ENCODE data around the gene NR1D2. TPM values are rescaled to one million over a fixed set of nuclear protein-coding genes. Genes with fewer than 3 reads are reported as not detected.

Gene NR1D2
- total and polyA plus RNA-seq, 2 of the 13 experiments (the other 11 are each of a cell fraction or from before 2014, with no cell fraction given): 5.3 to 8.1 TPM

- TF ChIP-seq ATRX (CRISPR knock-in tag; IDR thresholded peaks at IDR 0.05; ENCODE audit: borderline replicate concordance): no peak
- TF ChIP-seq ZNF605 (CRISPR knock-in tag; IDR thresholded peaks at IDR 0.05): 0 out of 2 replicates have a peak, but pooled peaks have one; percentile 12
- no peak for TF ChIP-seq ZNF207 (IDR thresholded peaks at IDR 0.05; ENCODE audit: borderline replicate concordance)
- no peak for TF ChIP-seq NR2F6 (IDR thresholded peaks at IDR 0.05)
- 0 out of 2 replicates have a peak, but pooled peaks have one; percentile 26 for TF ChIP-seq NR2F6 (CRISPR knock-in tag; IDR thresholded peaks at IDR 0.05)
- peak; percentile 70; the same call in 1 of the 2 replicates for TF ChIP-seq ZNF17 (CRISPR knock-in tag; IDR thresholded peaks at IDR 0.05)
- TF ChIP-seq MTA3 (CRISPR knock-in tag; IDR thresholded peaks at IDR 0.05): no peak
- TF ChIP-seq POGZ (CRISPR knock-in tag; IDR thresholded peaks at IDR 0.05): 0 out of 2 replicates have a peak, but pooled peaks have one; percentile 47
- 0 out of 2 replicates have a peak, but pooled peaks have one; percentile 73 for TF ChIP-seq FIP1L1 (IDR thresholded peaks at IDR 0.05; ENCODE audit: borderline replicate concordance, insufficient read depth, low read depth, low read length)
- TF ChIP-seq MYC (CRISPR knock-in tag; IDR thresholded peaks at IDR 0.05; ENCODE audit: borderline replicate concordance): peak; percentile 99
- no peak for TF ChIP-seq MATR3 (CRISPR knock-in tag; IDR thresholded peaks at IDR 0.05)
- peak; percentile 69; the same call in 1 of the 2 replicates for TF ChIP-seq ZNF253 (CRISPR knock-in tag; IDR thresholded peaks at IDR 0.05; ENCODE audit: borderline replicate concordance)
- TF ChIP-seq ZNF766 (CRISPR knock-in tag; IDR thresholded peaks at IDR 0.05; ENCODE audit: borderline replicate concordance): peak; percentile 63; the same call in 1 of the 2 replicates
- no peak for TF ChIP-seq ZMYM2 (CRISPR knock-in tag; IDR thresholded peaks at IDR 0.05)
- TF ChIP-seq CSRNP1 (CRISPR knock-in tag; IDR thresholded peaks at IDR 0.05): no peak
- peak; percentile 39; the same call in 1 of the 2 replicates for TF ChIP-seq HINFP (CRISPR knock-in tag; IDR thresholded peaks at IDR 0.05; ENCODE audit: low read depth)
- TF ChIP-seq ZSCAN22 (CRISPR knock-in tag; IDR thresholded peaks at IDR 0.05): no peak
- no peak for TF ChIP-seq HNRNPK (IDR thresholded peaks at IDR 0.05; ENCODE audit: low read depth, low read length, poor library complexity, severe bottlenecking)
- TF ChIP-seq ZNF382 (CRISPR knock-in tag; IDR thresholded peaks at IDR 0.05; ENCODE audit: borderline replicate concordance): no peak
- no peak for TF ChIP-seq ZNF597 (CRISPR knock-in tag; IDR thresholded peaks at IDR 0.05)
- TF ChIP-seq ADNP (CRISPR knock-in tag; IDR thresholded peaks at IDR 0.05): no peak
- TF ChIP-seq PHF8 (CRISPR knock-in tag; IDR thresholded peaks at IDR 0.05): peak; percentile 92
- peak; percentile 92 for TF ChIP-seq ZNF781 (CRISPR knock-in tag; IDR thresholded peaks at IDR 0.05; ENCODE audit: borderline replicate concordance, not compliant biosample characterization)
- no peak for TF ChIP-seq ARID2 (CRISPR knock-in tag; IDR thresholded peaks at IDR 0.05; ENCODE audit: borderline replicate concordance)
- peak; percentile 78; the same call in 1 of the 2 replicates for TF ChIP-seq SALL2 (CRISPR knock-in tag; IDR thresholded peaks at IDR 0.05)
- peak; percentile 74 for TF ChIP-seq MXI1 (IDR thresholded peaks at IDR 0.05; ENCODE audit: borderline replicate concordance, low read depth, low read length)
Observed at GRCh38 chr3:23916886-23917678, 28.0 kb upstream of the NR1D2 start, which contains the start of the genes NKIRAS1 and RPL15 (continued).

Data from HepG2 (cell line).